ENCODE measurements around the gene DTL. TPM values are rescaled to one million over a fixed set of nuclear protein-coding genes. Genes with fewer than 3 reads are reported as not detected.

Gene DTL
- total RNA-seq, 1 experiment from 2014 or later, result 57.9 TPM

DNA sequence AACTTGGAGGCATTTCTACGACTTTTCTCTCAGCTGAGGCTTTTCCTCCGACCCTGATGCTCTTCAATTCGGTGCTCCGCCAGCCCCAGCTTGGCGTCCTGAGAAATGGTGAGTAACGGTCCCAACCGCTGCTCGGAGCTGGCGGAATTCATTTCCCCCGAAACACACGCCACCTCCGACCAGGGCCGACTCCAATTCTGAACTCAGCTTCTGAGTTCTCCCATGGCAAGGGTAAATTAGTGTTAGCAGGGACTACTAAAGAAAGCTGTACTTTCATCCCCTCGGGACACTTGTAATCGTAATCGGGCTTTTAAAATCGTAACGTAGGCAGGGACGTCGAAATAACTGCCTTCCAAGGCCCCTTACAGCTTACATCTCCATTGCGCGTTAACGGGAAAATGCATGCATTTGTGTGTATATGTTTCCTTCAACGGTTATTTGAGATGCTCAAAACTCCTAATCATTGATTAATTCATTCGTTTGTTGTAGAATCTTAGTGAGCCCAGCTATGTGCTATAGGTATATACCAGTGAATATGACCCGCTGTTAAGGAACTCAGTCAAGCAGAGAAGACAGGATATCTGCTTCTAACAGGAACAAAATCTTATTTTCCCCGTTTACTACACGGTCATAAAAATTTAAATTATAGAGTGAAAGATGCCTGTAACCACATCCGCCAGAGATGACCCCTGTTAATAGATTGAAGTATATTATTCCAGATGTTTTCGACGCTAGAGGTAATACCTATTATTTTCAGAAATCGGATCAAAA, 472 bp downstream of the DTL start:
- no peak for DNase-seq (ENCODE audit: low read depth)

DNA sequence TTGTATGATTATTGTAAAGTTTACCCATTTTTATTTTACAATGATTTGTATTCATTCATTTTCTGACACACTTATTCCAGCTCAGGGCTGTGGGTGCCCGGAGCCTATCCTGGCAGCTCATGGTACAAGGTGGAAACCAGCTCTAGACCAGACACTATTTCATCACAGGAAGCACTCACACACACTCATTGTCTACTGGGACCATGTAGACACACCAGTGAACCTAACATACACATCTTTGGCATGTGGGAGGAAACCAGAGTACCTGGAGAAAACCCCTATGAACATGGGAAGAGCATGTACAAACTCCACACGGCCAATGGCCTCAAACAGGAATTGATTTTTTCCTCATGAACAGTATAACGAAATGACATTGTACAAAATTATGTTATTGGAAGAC, 2.4 kb downstream of the DTL start:
- DNase-seq (ENCODE audit: low read depth), result peak; percentile 4

DNA sequence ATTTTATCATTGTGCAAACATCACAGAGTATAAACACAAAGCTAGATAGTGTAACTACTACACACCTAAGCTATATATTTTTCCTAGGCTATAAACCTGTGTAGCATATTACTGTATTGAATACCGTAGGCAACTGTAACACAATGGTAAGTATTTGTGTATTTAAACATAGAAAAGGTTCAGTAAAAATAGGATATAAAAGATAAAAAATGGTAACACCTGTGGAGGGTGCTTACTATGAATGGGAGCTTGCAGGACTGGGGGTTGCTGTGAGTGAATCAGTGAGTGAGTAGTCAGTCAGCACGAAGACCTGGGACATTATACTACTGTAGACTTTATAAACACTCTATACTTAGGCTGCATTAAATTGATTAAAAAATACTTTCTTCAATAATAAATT, 4.1 kb downstream of the DTL start:
- no peak for DNase-seq (ENCODE audit: low read depth)

DNA sequence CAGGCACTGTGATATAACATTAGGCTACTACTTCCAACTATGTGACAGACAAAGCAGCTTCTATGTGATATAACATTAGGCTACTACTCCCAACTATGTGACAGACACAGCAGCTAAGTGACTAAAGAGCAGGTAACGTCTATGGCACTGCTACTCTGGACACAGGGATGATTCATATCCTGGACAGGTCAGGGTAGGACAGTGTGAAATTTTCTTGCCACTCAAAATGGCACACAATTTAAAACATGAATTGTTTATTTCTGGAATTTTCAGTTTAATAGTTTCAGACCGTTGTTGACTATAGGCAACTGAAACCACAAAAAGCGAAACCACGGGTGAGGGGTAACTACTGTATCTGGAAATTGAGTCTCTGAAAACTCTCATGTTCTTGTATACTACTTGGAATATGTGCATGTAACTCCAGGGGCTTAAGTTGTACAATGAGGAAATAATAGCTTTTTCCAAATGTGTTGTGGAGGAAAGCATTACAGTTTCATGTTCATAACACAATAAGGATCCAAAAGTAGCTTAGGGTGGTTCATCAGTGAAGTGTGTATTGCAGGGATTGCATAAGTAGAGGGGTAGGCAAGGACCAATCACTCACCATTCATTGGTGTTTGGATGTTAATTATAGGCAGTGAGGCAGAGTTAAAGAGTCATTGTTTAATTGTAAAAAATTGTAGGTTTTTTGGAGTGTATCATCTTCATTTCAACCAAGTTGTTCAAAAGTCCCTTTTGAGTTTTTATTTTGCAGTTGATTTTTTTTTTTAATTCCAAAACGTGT, 5.3 kb downstream of the DTL start:
- DNase-seq (ENCODE audit: low read depth), result peak; percentile 62

DNA sequence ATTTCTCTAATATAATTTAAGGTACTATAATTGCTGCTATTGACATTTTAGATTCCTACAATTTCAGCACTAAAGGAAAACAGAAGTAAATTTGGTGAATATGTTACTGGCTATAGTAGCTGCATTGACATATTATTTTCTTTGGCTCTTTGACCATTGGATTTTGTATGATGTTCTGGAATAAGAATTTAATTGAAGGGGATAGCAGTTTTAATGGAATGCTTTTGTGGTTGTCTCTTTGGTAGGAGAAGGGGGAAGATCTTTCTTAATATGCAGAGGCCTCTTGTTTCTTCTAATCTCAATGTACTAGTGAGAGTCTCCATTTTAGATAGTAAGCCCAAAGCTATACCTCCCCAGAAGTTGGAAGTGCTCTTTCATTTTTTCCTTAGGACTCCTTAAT, 6.9 kb downstream of the DTL start:
- no peak for DNase-seq (ENCODE audit: low read depth)

DNA sequence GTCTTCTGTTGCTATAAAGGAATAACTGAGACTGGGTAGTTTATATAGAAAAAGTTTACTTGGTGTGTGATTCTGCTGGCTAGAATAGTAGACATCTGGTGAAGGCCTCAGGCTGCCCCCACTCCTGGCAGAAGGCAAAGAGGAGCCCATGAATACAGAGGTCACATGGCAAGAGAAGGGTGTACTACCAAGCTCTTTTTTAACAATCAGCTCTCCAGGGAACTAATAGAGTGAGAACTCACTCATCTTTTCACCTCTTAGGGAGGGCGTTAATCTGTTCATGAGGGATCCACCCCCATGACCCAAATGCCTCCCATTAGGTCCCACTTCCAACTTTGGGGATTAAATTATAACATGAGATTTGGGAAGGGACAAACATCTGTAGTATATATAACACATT, 9.3 kb downstream of the DTL start:
- no peak for DNase-seq (ENCODE audit: low read depth)

DNA sequence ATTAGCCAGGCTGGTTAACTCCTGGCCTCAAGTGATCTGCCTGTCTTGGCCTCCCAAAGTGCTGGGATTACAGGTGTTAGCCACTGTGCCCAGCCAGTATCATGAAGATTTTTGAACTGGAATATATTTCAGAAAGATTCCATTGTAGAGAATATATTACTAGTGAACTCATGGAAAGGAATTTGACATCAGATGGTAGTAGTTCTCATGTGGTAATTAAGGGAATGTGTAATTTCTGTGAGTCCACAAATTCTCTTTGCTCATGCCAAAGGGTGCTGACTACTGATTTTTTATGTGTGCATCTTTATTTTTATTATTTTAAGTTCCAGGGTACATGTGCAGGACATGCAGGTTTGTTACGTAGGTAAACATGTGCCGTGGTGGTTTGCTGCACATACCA, 10.4 kb downstream of the DTL start:
- no peak for DNase-seq (ENCODE audit: low read depth)

DNA sequence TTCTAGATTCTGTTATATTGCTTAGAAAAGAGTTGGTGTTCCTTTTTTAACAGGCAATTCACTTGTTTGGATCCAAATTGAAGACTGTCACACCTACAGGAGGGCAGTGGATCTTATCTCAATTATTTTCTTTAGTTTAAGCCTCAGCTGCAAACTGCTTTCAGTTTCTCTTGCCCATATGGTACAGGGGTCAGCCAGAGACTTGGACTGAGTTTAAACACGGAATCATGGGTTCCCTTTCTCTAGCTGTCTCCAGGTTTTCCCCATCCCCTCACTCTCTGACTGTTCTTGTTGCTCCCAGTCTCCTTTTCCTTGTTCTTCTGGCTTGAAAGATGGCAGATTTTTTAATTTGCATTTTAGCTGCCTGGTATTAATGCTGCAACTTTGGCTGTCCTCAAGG, 18.4 kb downstream of the DTL start:
- DNase-seq (ENCODE audit: low read depth), result no peak

DNA sequence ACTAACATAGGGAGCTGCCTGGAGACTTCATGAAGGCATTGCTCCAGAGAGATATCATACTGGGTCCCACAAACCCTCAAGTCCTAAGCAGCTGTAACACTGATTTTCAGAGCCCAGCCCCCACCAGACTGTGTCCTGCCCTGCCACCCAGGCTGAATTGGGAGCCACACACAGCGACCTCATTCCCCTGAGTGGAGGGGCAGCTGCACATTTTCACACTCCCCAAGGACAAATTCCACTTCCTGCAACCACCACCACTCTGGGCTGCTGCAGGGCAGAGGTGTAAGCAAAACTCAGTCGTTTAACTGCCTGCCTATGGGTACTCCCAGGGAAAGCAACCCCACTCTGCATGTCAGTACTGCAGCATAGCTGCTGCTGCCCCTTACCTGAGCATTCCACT, 19.8 kb downstream of the DTL start:
- DNase-seq (ENCODE audit: low read depth), result no peak

DNA sequence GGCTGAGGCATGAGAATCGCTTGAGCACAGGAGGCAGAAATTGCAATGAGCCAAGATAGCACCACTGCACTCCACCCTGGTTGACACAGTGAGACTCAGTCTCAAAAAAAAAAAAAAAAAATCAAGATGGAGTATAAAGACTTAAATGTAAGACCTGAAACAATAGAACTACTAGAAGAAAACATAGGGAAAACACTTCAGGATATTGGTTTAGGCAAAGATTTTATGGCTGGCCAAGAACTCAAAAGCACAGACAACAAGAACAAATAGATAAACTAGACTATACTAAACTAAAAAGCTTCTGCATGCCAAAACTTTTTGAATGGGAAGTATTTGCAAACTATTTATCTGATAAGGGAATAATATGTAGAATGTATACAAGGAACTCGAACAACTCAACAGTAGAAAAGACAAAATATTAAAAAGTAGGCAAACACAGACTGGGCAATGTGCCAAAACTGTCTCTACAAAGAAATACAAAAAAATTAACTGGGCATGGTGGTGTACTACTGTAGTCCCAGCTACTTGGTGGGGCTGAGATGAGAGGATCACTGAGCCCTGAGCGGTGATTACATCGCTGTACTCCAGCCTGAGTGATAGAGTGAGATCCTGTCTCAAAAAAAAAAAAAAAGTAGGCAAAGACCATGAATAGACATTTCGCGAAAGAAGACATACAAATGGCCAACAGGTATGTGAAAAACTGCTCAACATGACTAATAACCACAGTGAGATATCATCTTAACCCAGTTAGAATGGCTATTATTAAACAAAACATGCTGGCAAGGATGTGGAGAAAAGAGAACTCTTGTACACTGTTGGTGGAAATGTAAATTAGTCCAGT, 25.3 kb downstream of the DTL start:
- DNase-seq (ENCODE audit: low read depth), result peak; percentile 81

DNA sequence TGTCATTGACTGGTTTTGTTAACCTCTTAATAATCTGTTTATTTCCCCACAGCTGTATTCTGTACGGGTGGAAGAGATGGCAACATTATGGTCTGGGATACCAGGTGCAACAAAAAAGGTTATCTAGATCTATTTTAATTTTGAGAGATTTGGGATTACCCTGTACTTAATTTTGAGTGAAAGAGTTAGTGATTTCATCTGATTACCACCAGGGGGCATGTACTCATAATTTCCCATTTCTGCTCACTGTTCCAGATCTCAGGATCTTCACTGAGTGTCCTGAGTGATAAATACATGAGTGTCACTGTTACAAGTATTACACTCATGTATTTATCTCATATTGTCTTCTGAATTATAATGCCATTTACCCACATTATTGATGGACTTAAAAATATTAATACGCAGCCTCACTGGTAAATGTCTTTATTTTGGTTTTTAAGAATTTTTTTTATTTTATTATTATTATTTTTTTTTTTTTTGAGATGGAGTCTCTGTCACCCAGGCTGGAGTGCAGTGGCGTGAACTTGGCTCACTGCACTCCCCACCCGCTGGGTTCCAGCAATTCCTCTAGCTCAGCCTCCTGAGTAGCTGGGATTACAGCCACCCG, 27.4 kb downstream of the DTL start:
- DNase-seq (ENCODE audit: low read depth), result peak; percentile 52

DNA sequence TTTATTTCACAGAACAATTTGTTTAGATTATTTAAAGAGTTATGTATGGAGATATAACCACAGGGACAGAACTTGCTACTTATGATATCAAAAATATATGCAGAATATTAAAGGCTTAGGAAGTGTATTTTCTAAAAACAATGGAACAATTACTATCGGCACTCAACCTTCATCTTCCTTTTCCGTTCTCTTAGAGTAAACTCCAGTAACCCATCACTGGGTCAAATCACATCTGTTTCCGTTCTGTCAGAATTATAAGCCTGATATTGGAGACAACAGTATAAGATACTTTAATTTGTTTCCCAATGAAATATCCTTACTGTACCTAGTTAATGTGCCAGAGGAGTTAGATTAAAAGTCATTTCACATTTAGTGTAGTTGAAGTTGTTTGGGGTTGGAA, 32.2 kb downstream of the DTL start:
- no peak for DNase-seq (ENCODE audit: low read depth)

DNA sequence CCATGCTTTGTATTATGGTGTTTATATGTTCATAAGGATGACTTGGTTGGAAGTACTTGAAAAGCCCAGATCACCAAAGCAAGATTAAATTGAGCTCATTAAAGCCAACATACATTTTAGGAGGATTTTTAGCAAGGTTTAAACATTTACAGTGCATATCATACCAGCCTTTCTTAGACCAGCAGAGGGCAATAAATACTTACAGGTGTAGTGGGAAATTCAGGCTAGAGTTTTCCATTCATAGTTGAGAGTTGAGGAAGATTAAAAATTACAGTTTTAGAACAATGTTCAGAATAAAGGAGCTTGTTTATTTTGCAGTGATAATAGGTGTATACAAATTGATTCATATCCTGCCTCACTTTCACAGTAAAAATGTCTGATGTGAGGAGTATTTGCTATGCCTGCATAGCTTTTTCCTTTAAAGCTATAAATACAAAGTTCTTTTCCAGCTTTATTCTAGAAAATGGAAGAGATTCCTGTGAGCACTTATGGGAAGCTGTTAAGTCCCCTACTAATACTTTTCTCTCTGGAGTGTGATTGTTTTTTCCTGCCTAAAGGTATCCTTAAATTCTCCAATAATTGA, 35.3 kb downstream of the DTL start:
- DNase-seq (ENCODE audit: low read depth), result peak; percentile 43

DNA sequence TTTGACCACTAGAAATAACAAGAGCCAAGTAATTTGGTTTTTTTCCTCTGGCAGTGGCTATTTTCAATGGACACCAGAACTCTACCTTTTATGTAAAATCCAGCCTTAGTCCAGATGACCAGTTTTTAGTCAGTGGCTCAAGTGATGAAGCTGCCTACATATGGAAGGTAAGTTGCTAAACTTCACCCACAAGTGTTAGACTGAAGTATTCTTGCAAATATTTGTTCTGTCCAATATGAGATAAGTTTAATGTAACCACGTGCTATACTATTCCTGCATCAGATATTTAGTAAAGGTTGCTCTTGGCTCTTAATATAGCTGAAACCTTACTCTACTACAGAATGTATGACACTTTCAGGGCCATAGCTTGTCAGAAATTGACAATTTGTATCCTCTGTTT, 36.5 kb downstream of the DTL start:
- DNase-seq (ENCODE audit: low read depth), result no peak

DNA sequence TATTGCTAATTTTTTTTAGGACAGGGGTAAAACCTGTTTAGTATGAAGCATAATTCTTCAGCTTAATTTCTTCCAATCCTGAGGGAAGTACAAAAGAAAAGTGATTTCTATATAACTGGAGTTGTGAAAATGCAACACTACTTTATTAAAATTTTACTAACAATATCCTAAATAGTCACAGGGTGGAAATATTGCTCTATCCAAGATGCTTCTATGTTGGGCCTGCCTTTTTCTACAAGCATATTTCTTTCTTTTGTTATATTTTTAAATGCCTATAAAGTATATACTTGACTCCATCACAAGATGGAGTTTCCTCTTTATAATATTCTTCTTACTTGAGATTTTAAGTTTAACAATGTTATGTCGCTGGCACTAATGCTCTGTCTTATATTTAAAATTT, 37.9 kb downstream of the DTL start:
- DNase-seq (ENCODE audit: low read depth), result no peak

DNA sequence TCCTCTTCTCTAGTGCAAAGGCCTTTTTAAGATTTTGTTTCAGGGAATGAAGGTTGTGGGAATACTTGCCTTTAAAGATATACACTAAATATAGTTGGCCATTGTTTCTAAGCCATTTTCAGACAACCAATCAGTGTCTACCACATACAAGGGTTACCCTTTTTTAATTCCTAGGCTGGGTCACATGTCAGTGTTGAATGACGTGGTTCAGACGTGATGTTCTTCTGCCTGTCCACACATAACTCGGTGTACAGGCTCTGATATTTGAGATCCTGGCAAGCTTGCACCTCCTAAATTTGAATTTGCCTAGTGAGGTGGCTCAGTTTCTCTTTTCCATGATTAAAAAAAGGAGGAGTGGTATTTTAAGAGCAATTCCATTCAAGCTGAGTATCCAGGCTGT, 38.8 kb downstream of the DTL start:
- no peak for DNase-seq (ENCODE audit: low read depth)

DNA sequence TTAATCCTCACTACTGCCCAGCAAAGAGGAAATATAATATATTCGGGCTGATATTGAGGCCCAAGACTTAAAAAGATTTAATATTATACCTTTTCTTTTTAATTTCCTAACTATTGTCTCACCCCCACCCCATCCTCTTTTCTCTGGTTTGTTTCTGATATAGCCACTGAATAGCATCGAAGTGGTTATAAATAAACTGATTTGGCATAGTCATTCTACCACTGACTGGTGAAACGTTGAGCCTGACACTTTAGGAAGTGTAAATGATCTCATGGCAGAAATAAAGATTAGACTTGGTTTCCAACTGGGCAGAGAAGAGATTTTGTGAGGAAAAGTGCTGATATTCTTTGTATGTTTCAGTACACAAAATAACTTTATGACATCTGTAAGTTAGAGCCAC, 39.3 kb downstream of the DTL start:
- no peak for DNase-seq (ENCODE audit: low read depth)

DNA sequence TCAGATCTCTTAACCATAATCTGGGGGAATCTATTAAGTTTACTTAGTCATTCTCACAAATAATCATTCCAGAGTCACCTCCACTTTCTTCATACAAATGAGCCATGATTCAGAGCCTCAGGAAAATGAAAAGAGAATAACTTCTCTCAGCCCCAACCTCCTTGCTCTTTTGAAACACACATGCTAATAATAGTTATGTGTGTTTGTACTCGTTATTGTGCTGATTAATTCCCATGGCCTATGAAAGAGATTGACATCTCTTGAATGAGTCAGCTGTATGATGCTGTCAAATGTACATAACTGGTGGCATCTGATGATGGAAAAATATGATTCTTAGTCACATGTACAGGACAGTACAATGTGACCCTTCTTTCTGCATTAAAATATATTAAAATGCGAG, 41.5 kb downstream of the DTL start:
- no peak for DNase-seq (ENCODE audit: low read depth)

DNA sequence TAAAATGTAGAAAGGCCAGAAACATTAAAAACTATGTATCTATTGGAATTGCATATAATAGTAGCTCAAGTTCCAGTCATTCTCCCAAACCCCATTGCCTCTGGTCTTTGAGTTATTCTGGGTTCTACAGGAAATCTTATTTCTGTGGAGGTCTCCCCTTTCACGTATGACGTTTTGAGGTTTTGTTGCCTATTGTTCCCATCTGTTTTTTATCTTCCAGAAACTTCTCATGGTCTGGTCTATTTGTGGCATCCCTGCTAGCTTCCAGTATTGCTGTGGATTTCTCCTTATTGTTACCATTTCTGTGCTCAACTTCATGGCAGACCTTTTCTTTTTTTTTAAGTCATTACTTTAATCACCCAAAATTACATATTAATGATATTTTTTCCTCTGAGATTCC, 43.3 kb downstream of the DTL start:
- DNase-seq (ENCODE audit: low read depth), result no peak

DNA sequence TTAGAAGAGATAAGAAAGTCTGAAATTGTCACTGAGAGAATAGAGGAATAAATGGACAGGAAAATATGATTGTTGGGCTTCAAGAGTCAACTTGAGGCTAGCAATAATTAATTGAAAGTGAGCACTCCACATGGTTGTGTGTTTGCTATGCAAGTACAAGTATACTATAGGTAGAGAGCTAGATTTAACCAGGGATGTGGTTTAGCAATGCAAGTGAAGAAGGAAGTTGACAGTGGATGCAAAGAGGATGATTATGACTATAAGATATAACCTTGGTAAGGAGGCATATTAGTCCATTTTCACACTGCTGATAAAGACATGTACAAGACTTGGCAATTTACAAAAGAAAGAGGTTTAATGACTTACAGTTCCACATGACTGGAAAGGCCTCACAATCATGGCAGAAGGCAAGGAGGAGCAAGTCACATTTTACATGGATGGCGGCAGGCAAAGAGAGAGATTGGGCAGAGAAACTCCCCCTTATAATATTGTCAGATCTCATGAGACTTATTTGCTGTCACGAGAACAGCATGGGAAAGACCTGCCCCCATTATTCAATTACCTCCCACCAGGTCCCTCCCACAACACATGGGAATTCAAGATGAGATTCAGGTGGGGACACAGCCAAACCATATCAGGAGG, 47.3 kb downstream of the DTL start:
- no peak for DNase-seq (ENCODE audit: low read depth)

DNA sequence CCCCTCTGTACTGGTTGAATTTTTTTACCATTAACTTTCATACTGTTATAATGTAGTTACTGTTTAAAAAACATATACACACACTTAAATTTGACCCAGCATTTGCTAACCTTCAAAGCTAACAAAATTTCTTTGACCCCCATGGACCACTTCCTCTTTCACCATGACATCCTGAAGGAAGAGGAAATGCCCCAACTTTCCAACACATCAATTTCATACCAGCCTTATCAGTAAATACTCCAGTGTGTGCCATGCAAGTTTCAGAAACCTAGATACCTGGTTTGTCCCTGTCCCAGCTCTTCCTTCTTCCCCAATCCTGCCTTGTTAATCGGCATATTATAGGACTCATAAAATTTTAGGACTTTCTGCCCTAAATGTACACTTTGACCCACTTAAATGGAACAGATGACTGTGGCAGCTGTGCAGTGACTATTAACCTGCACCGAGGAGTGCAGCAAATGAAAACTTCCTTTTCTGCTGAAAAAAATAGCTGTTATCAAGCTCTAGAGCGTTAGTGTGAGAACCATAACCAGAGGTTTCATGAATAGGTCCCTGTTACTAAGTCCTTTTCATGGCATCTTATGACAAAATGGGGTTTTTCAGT, 54.1 kb downstream of the DTL start:
- no peak for DNase-seq (ENCODE audit: low read depth)

Measured in M059J (cell line).